GM12891 (cell line): ENCODE results near the gene CCR2.

Experiments used
- PAX5 ChIP-seq: IDR thresholded peaks from 2 replicates; pipeline ENCODE4 v1.6.1; 2011; ENCODE audit warnings: low read length, moderate library complexity, mild to moderate bottlenecking; ENCODE audit not compliant: insufficient read depth, severe bottlenecking
- POLR2A ChIP-seq: IDR thresholded peaks from 2 replicates; pipeline ENCODE4 v1.6.1; 2011; ENCODE audit warnings: low read depth, low read length, control low read depth
- POLR2AphosphoS5 ChIP-seq: IDR thresholded peaks from 2 replicates; pipeline ENCODE4 v1.6.1; 2011; ENCODE audit warnings: low read depth, low read length, control low read depth
- TAF1 ChIP-seq: IDR thresholded peaks from 2 replicates; pipeline ENCODE4 v1.6.1; 2011; ENCODE audit warnings: low read depth, low read length, control low read depth

- TF ChIP-seq POLR2AphosphoS5 (no peak), POLR2A (no peak), TAF1 (no peak), PAX5 (no peak)
These were observed 2.3 kb upstream of the CCR2 start for GRCh38 chr3:46351646-46352045.
